Keratinocyte (primary cell): ENCODE results near the gene LIX1. TPM values are rescaled to one million over a fixed set of nuclear protein-coding genes. Genes with fewer than 3 reads are reported as not detected.
A peak's percentile ranks its signal among the peaks of the same experiment; 100 is the strongest.

Experiments
- DNase-seq: peaks from one replicate; pipeline ENCODE4 v3.0.0-alpha.2; 2011; ENCODE audit warnings: low read depth, missing footprints, low spot score
- FAIRE-seq: peaks from 2 replicates; lab custom pipeline; 2011; peaks lifted over from hg19 to GRCh38; lab: Jason Lieb, UNC
- H2AFZ ChIP-seq: 2 replicates; pipeline ENCODE4 v1.6.0; 2012; ENCODE audit warnings: low read length, control low read depth, inconsistent platforms; ENCODE audit not compliant: control insufficient read depth
- H3K27ac ChIP-seq: 2 replicates; pipeline ENCODE4 v1.5.1; 2011; ENCODE audit warnings: low read length; ENCODE audit not compliant: control insufficient read depth, insufficient read depth
- H3K27me3 ChIP-seq: 3 replicates; pipeline ENCODE4 v1.6.0; 2011; ENCODE audit warnings: low read length; ENCODE audit not compliant: control insufficient read depth, insufficient read depth; ENCODE audit errors: extremely low read depth
- H3K36me3 ChIP-seq, 2 experiments: 2 replicates in 1 of 2; 3 replicates in 1 of 2; pipeline ENCODE4 v1.5.1; 2011; ENCODE audit warnings: low read length in 2 of 2, mild to moderate bottlenecking in 1 of 2; ENCODE audit not compliant: control insufficient read depth in 2 of 2, insufficient read depth in 2 of 2; ENCODE audit errors: extremely low read depth in 1 of 2
- H3K4me1 ChIP-seq: 3 replicates; pipeline ENCODE4 v1.5.1; 2011; ENCODE audit warnings: low read length; ENCODE audit not compliant: control insufficient read depth, insufficient read depth; ENCODE audit errors: extremely low read depth
- H3K4me2 ChIP-seq: 3 replicates; pipeline ENCODE4 v1.6.0; 2011; ENCODE audit warnings: low read depth, low read length; ENCODE audit not compliant: control insufficient read depth, insufficient read depth; ENCODE audit errors: extremely low read depth
- H3K4me3 ChIP-seq, 3 experiments: fragments of 200-600 bp in 1 of 3; sonication (generic) in 1 of 3; 2 replicates in 2 of 3; 3 replicates in 1 of 3; pipeline ENCODE4 v1.5.1; 2011 to 2016; ENCODE audit warnings: low read length in 3 of 3, mild to moderate bottlenecking in 3 of 3, control low read depth in 2 of 3, inconsistent platforms in 1 of 3, low read depth in 1 of 3, mixed read lengths in 1 of 3, mixed run types in 1 of 3, moderate library complexity in 1 of 3; ENCODE audit not compliant: control insufficient read depth in 2 of 3, insufficient read depth in 2 of 3; ENCODE audit errors: extremely low read depth in 1 of 3
- H3K79me2 ChIP-seq: 2 replicates; pipeline ENCODE4 v1.6.0; 2012; ENCODE audit warnings: low read length; ENCODE audit not compliant: control insufficient read depth, insufficient read depth
- H3K9ac ChIP-seq: 3 replicates; pipeline ENCODE4 v1.6.0; 2011; ENCODE audit warnings: low read length; ENCODE audit not compliant: control insufficient read depth, insufficient read depth; ENCODE audit errors: extremely low read depth
- H3K9me1 ChIP-seq: 3 replicates; pipeline ENCODE4 v1.6.0; 2011; ENCODE audit warnings: low read length; ENCODE audit not compliant: control insufficient read depth, insufficient read depth; ENCODE audit errors: extremely low read depth
- H3K9me3 ChIP-seq: 2 replicates; pipeline ENCODE4 v1.5.1; 2012; ENCODE audit warnings: low read depth, low read length; ENCODE audit not compliant: control insufficient read depth
- H4K20me1 ChIP-seq: 3 replicates; pipeline ENCODE4 v1.6.0; 2011; ENCODE audit warnings: low read length; ENCODE audit not compliant: control insufficient read depth, insufficient read depth; ENCODE audit errors: extremely low read depth
- EZH2 ChIP-seq: IDR thresholded peaks from one replicate; pipeline ENCODE4 v1.6.1; 2012; ENCODE audit warnings: inconsistent platforms, mild to moderate bottlenecking, low read length, moderate library complexity
- dilution Hi-C: fragments of 300-500 bp; cut with MboI; formaldehyde crosslinking; loops from one replicate; pipeline ENCODE4 v1.7.0; 2020; ENCODE audit warnings: low sequenced_read_pairs; ENCODE audit not compliant: extremely low pct_ligation_motif_present
- polyA plus RNA-seq, 5 experiments: library from polyadenylated mRNA; depleted of rRNA in 3 of 5; stranded (reverse) in 3 of 5; stranded (forward) in 1 of 5; unstranded in 1 of 5; fragments of >200 nt; gene quantifications; 1 replicate in 1 of 5; 2 replicates in 3 of 5; 3 replicates in 1 of 5; pipeline versions ENCODE4 v1.2.1 to v1.2.3, GENCODE V29; 2011 to 2012; ENCODE audit warnings: missing spikeins in 2 of 5, low read depth in 1 of 5, low replicate concordance in 1 of 5
- TF ChIP-seq, protein P1 (sequence below), 3 experiments: IDR thresholded peaks in 1 of 3; conservative IDR thresholded peaks in 1 of 3; optimal IDR thresholded peaks in 1 of 3; 2 replicates in 2 of 3; 3 replicates in 1 of 3; pipeline versions ENCODE3 to v1.5.1; 2011; ENCODE audit warnings: low read length in 3 of 3, mild to moderate bottlenecking in 3 of 3, moderate library complexity in 2 of 3, control low read depth in 1 of 3, inconsistent platforms in 1 of 3; ENCODE audit not compliant: insufficient read depth in 2 of 3; ENCODE audit errors: extremely low read depth in 1 of 3

Gene LIX1
- polyA plus RNA-seq, 1 donor (not counting 4 experiments of a cell fraction or from before 2014, with no cell fraction given), result not detected

GRCh38 chr5:97044052-97044451 is 98.4 kb downstream of the LIX1 start:
- no peak overlapping the region for H3K9ac ChIP-seq
- H3K79me2 ChIP-seq, result no peaks in the 10 kb centered on the region
- no peaks in the 10 kb centered on the region for H3K9me3 ChIP-seq
- H3K4me3 ChIP-seq, result no peak overlapping the region
- H3K9me1 ChIP-seq, result no peaks in the 10 kb centered on the region
- H3K27me3 ChIP-seq, result no peaks in the 10 kb centered on the region
- no peaks in the 10 kb centered on the region for H3K4me1 ChIP-seq
- FAIRE-seq (no peak), DNase-seq (no peak)
- TF ChIP-seq EZH2, result no peak
- TF ChIP-seq, protein P1, sequence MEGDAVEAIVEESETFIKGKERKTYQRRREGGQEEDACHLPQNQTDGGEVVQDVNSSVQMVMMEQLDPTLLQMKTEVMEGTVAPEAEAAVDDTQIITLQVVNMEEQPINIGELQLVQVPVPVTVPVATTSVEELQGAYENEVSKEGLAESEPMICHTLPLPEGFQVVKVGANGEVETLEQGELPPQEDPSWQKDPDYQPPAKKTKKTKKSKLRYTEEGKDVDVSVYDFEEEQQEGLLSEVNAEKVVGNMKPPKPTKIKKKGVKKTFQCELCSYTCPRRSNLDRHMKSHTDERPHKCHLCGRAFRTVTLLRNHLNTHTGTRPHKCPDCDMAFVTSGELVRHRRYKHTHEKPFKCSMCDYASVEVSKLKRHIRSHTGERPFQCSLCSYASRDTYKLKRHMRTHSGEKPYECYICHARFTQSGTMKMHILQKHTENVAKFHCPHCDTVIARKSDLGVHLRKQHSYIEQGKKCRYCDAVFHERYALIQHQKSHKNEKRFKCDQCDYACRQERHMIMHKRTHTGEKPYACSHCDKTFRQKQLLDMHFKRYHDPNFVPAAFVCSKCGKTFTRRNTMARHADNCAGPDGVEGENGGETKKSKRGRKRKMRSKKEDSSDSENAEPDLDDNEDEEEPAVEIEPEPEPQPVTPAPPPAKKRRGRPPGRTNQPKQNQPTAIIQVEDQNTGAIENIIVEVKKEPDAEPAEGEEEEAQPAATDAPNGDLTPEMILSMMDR (optimal IDR thresholded peaks at IDR 0.05 in 1 of 3, IDR thresholded peaks at IDR 0.05 in 1 of 3, conservative IDR thresholded peaks at IDR 0.05 in 1 of 3; ENCODE audit: extremely low read depth in 1 of 3, insufficient read depth in 2 of 3, low read length in 3 of 3), result peak; percentile 61 to 75 (median 68)
- H2AFZ ChIP-seq, result no peak overlapping the region
- no peaks in the 10 kb centered on the region for H4K20me1 ChIP-seq
- dilution Hi-C loops, result loop anchor here (25.0 kb wide), 1 partner anchor 118 kb away; no protein-coding TSS in a partner anchor
- no peaks in the 10 kb centered on the region for H3K36me3 ChIP-seq
- no peak overlapping the region for H3K4me2 ChIP-seq
- no peak overlapping the region for H3K27ac ChIP-seq

GRCh38 chr5:97043511-97043910 is 98.9 kb downstream of the LIX1 start:
- Histone ChIP-seq H3K9ac (no peak overlapping the region), H3K36me3 (no peaks in the 10 kb centered on the region), H3K9me3 (no peaks in the 10 kb centered on the region), H3K27me3 (no peaks in the 10 kb centered on the region), H2AFZ (no peak overlapping the region), H3K4me3 (no peak overlapping the region), H3K79me2 (no peaks in the 10 kb centered on the region), H3K4me1 (no peaks in the 10 kb centered on the region), H4K20me1 (no peaks in the 10 kb centered on the region), H3K4me2 (no peak overlapping the region), H3K9me1 (no peaks in the 10 kb centered on the region), H3K27ac (no peak overlapping the region)
- FAIRE-seq (no peak), DNase-seq (no peak)
- dilution Hi-C loops, result loop anchor here (25.0 kb wide), 1 partner anchor 119 kb away; no protein-coding TSS in a partner anchor
- TF ChIP-seq, protein P1 (optimal IDR thresholded peaks at IDR 0.05 in 1 of 3, IDR thresholded peaks at IDR 0.05 in 1 of 3, conservative IDR thresholded peaks at IDR 0.05 in 1 of 3; ENCODE audit: extremely low read depth in 1 of 3, insufficient read depth in 2 of 3, low read length in 3 of 3), result no peak
- no peak for TF ChIP-seq EZH2
